Stimulated activated CD4-positive, alpha-beta T cell treated with anti-CD3 and anti-CD28 coated beads, TNF-alpha, amount 100 ng/mL, for 48 hours (primary cell): ENCODE data around the gene APOBEC4.

Source experiments
- DNase-seq, 3 donors: peaks; one replicate each; pipeline ENCODE4 v3.0.0-alpha.2; 2020; ENCODE audit warnings: low read depth in 3 of 3

Gene APOBEC4

GRCh38 chr1:183674886-183675285 is 21.8 kb upstream of the APOBEC4 start:
- no peak for DNase-seq

DNA sequence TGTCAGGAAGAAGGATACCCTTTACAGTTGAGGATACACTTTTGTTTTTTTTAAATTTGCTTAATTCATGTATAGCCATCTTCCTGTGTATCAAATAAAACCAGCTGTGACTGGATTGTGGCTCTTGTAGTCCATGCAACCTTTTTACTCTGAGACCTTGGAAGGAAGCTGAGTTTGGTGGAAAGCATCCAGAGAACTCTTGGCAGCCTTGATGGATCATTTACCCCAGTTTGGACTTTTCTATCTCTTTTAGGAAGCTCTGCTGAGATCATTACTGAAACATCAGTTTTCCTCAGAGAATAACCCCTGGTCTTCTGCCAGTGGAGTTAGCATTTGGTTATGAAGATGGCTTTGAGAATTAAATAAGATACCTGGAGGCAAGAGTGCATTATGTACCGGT is 21.2 kb upstream of the APOBEC4 start:
- DNase-seq = no peak

DNA sequence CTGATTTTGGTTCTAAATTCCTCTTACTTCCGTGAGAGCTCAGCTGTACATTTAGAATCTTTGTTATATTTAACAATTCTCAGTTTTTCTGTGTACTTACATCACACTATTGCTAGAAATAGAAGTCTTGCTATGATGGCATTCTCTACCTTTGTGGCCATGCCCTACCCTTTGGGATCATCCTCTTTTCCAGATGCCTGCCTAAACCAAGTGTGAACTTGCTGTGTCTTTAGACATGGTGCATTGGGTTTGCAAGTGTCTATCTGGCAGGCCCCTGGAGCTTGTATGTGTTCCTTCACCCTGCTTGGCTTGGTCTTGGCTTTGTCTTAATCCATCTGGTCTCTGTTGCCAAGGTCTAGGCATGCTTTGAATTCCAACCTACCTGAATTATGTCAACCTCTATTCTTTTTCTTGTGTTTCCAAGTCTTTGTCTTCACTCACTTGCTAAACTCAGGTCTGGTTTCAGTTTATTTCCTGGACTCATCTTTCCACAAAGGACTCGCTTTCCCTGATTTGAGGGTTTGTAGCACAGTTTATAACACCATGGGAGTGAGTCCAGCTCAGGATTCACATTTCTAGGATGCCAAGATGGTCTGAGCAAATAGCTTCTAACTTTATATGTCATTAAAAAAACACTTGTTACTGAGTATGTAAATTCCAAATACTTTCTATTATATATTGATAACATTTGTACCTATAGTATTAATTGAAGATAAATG is 20.6 kb upstream of the APOBEC4 start:
- DNase-seq = no peak

- DNase-seq = no peak
Observed at GRCh38 chr1:183670169-183670568, 17.1 kb upstream of the APOBEC4 start.

- DNase-seq = no peak
Observed at GRCh38 chr1:183656355-183656754, 3.2 kb upstream of the APOBEC4 start.

DNA sequence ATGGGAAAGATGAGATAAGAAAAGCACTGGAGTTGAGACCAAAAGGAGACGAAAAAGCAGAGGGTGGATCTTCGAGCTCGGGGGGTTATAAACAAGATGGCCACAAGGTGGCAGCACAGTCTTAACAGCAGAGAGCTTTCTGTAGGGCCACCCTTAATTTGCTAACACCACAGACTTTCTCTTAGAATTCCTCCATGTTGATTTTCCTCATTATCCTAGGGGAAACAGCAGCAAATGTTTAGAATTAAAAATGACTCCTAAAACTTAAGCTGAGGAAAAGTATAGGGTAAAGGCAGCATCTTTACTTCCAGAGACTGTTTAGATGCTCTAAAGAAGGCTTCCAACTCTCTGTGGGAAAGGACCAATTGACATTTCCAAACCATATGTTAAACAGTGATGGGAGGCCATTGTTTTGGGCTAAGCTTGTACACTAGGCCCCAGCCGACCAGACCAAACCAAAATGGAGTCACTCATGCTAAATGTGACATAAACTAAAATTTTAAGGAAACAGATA is 2.5 kb upstream of the APOBEC4 start:
- DNase-seq = peak; percentile 40 to 75 (median 60)

GRCh38 chr1:183654706-183655105 is 1.6 kb upstream of the APOBEC4 start:
- DNase-seq = no peak

DNA sequence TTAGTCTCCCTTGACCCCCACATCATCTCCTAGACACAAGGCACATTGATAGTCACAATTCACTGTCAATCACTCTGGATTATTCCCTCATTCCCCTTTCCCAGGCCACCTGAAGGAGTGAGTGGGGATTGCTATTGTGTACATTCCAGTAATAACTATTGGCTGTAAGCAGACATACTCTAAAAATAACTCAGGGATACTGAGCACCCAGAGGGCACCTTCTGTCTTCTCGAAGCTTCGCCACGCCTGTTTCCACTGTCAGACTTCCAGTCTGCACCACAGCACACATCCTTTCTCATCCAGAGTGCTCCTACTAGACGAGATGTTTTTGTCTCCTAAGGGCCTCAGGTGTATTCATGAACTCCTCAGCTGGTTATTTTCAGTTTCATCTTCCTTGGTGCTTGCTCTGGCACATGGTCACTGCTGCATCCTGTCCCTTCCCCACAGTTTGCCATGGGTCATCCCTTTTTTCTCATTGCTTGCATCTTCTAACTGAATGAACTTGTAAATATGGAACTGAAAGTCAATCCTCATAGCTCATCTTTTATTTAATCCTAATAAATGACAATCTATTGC is 848 bp upstream of the APOBEC4 start:
- DNase-seq = no peak

GRCh38 chr1:183653462-183653794 is 312 bp upstream of the APOBEC4 start:
- no peak for DNase-seq

- DNase-seq = no peak
Observed at GRCh38 chr1:183652107-183652506, 1.0 kb downstream of the APOBEC4 start.

GRCh38 chr1:183651612-183652011 is 1.5 kb downstream of the APOBEC4 start:
- no peak for DNase-seq

GRCh38 chr1:183648042-183648441 is 5.1 kb downstream of the APOBEC4 start:
- no peak for DNase-seq

DNA sequence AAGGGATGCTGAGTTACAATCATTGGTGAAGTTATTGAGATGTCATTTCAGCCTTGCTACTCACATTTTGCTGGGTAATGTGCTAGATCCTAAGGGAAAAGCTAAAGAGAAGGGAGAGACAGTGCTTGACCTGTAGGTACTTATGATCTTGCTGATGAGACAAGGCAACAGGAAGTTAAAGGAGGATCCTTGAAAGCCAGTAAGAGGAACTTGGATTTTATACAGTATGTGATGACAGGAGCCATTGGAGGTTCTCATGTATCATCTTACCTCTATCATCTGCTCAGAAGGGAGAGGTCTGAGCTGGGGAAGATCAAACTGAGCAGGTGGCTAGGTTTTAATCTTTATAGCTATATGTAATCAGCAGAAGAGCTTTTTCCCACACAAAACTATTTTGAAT is 6.3 kb downstream of the APOBEC4 start:
- DNase-seq = no peak

GRCh38 chr1:183645531-183645930 is 7.6 kb downstream of the APOBEC4 start:
- no peak for DNase-seq

DNA sequence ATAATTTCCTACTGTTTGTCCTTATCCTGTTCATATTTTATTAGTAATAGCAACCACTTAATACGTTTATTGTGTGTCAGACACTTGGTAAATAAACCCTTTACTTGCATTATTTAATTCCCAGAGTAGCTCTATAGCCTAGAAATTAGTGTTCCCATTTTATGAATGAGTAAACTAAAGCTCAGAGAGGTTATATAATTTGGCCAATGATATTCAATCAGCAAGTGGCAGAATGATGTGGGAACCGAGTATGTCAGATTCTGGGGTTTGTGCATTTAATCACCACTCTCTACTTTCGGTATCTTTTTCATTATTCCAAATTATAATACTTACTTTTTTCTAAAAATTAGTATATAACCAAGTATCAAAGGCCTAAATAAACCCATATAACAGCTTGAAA is 10.9 kb downstream of the APOBEC4 start:
- no peak for DNase-seq

GRCh38 chr1:183640193-183640592 is 12.9 kb downstream of the APOBEC4 start:
- DNase-seq = no peak

DNA sequence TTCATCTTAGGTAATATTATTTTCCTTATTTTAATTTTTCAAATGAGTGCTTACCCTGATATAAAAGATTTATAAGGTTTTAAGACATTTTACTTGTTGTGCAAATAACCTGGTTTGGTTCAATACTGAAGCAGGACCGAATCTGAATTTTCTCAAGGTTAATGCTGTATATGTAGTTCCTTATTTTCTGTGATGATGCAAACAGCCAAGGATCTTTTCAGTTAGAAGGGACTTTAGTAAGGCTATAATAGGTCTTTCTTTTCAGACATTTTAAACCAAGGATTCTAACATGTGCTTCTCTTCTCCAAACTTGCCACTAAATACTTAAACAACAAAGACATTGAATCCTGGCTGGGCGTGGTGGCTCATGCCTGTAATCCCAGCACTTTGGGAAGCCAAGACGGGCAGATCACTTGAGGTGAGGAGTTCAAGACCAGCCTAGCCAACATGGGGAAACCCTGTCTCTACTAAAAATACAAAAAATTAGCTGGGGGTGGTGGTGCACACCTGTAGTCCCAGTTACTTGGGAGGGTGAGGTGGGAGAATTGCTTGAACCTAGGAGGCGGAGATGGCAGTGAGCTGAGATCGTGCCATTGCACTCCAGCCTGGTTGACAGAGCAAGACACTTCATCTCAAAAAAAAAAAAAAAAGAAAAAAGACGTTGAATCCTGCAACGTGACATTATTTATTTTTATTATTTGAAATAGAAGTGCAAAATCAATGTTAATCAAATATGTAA is 14.3 kb downstream of the APOBEC4 start:
- no peak for DNase-seq

GRCh38 chr1:183636783-183637182 is 16.3 kb downstream of the APOBEC4 start:
- DNase-seq = no peak

- DNase-seq = no peak
Observed at GRCh38 chr1:183636334-183636682, 16.8 kb downstream of the APOBEC4 start.

- DNase-seq = peak; percentile 93 to 95 (median 93)
Observed at GRCh38 chr1:183635606-183636333, 17.3 kb downstream of the APOBEC4 start, which contains the start of gene ARPC5. Gene ARPC5 (minus strand): TSS chr1:183635783. CDS start chr1:183635659, 124 bp downstream.

GRCh38 chr1:183635099-183635605 is 18.0 kb downstream of the APOBEC4 start:
- DNase-seq = no peak
